Suprapubic skin (tissue), 4 donors: ENCODE measurements around the gene SERINC5. TPM values are rescaled to one million over a fixed set of nuclear protein-coding genes. Genes with fewer than 3 reads are reported as not detected.

ENCODE experiments used
- DNase-seq, 2 donors: peaks; one replicate each; pipeline ENCODE4 v3.0.0-alpha.2; 2019; ENCODE audit warnings: low spot score in 2 of 2
- H3K27ac ChIP-seq: fragments of 200-600 bp; sonication (generic); one replicate; pipeline ENCODE4 v1.5.1; 2019
- H3K27me3 ChIP-seq: fragments of 200-600 bp; sonication (generic); one replicate; pipeline ENCODE4 v1.5.1; 2019
- H3K36me3 ChIP-seq: fragments of 200-600 bp; sonication (generic); one replicate; pipeline ENCODE4 v1.5.1; 2019
- H3K4me1 ChIP-seq: fragments of 200-600 bp; sonication (generic); one replicate; pipeline ENCODE4 v1.5.1; 2019
- H3K4me3 ChIP-seq: fragments of 200-600 bp; sonication (generic); one replicate; pipeline ENCODE4 v1.5.1; 2019; ENCODE audit warnings: mild to moderate bottlenecking
- H3K9me3 ChIP-seq: fragments of 200-600 bp; sonication (generic); one replicate; pipeline ENCODE4 v1.5.1; 2019
- EP300 ChIP-seq: sonication (generic); formaldehyde crosslinking; IDR thresholded peaks from one replicate; pipeline ENCODE4 v1.6.1; 2017; ENCODE audit warnings: antibody characterized with exemption
- POLR2A ChIP-seq, 2 donors: fragments of 450-650 bp; IDR thresholded peaks; one replicate each; pipeline ENCODE4 v1.6.1; 2017; ENCODE audit warnings: antibody characterized with exemption in 2 of 2, mild to moderate bottlenecking in 2 of 2, moderate library complexity in 2 of 2
- POLR2AphosphoS5 ChIP-seq, 3 donors: sonication (generic); formaldehyde crosslinking; IDR thresholded peaks; one replicate each; pipeline ENCODE4 v1.6.1; 2017; ENCODE audit warnings: antibody characterized with exemption in 3 of 3
- whole genome bisulfite sequencing: methylation state at CpG from one replicate; pipeline ENCODE4 v1.1.5; 2018; 5-methylcytosine and 5-hydroxymethylcytosine counted together
- total RNA-seq, 4 donors: library from RNA; depleted of rRNA; stranded (reverse); fragments of >200 nt; gene quantifications; one replicate each; pipeline ENCODE4 v1.1.0, GENCODE V29; 2016
- TF ChIP-seq, protein P1 (sequence below), 2 donors: fragments of 200-600 bp in 1 of 2; fragments of 450-650 bp in 1 of 2; sonication (generic) in 1 of 2; IDR thresholded peaks; one replicate each; pipeline ENCODE4 v1.5.1; 2016 to 2019; ENCODE audit warnings: antibody characterized with exemption in 2 of 2, mild to moderate bottlenecking in 1 of 2, moderate library complexity in 1 of 2

Gene SERINC5
- total RNA-seq, 4 donors from 2014 or later, result 53.8 to 68.8 (median 62.5) TPM

- TF ChIP-seq POLR2AphosphoS5 (IDR thresholded peaks at IDR 0.05) (no peak), EP300 (no peak), POLR2A (IDR thresholded peaks at IDR 0.05) (no peak)
- TF ChIP-seq, protein P1, sequence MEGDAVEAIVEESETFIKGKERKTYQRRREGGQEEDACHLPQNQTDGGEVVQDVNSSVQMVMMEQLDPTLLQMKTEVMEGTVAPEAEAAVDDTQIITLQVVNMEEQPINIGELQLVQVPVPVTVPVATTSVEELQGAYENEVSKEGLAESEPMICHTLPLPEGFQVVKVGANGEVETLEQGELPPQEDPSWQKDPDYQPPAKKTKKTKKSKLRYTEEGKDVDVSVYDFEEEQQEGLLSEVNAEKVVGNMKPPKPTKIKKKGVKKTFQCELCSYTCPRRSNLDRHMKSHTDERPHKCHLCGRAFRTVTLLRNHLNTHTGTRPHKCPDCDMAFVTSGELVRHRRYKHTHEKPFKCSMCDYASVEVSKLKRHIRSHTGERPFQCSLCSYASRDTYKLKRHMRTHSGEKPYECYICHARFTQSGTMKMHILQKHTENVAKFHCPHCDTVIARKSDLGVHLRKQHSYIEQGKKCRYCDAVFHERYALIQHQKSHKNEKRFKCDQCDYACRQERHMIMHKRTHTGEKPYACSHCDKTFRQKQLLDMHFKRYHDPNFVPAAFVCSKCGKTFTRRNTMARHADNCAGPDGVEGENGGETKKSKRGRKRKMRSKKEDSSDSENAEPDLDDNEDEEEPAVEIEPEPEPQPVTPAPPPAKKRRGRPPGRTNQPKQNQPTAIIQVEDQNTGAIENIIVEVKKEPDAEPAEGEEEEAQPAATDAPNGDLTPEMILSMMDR (IDR thresholded peaks at IDR 0.05), result no peak
- peak overlapping the region; percentile 93 for H3K4me3 ChIP-seq
- H3K27ac ChIP-seq, result peak overlapping the region; percentile 96
- DNase-seq, result peak; percentile 84 to 86
- no peaks in the 10 kb centered on the region for H3K27me3 ChIP-seq
- H3K36me3 ChIP-seq, result no peaks in the 10 kb centered on the region
- no peaks in the 10 kb centered on the region for H3K9me3 ChIP-seq
- H3K4me1 ChIP-seq, result peaks cover 55% of the 10 kb centered on the region
- 0% methylated on average over 1 of the region's 37 CpGs for WGBS
Observed at GRCh38 chr5:80255431-80255810, 427 bp downstream of the SERINC5 start.

GRCh38 chr5:80254767-80255430 lies 949 bp downstream of the SERINC5 start:
- peaks cover 60% of the 10 kb centered on the region for H3K4me1 ChIP-seq
- H3K36me3 ChIP-seq, result no peaks in the 10 kb centered on the region
- TF ChIP-seq POLR2A (IDR thresholded peaks at IDR 0.05) (no peak), EP300 (no peak), POLR2AphosphoS5 (IDR thresholded peaks at IDR 0.05) (no peak)
- TF ChIP-seq, protein P1 (IDR thresholded peaks at IDR 0.05), result no peak
- H3K27me3 ChIP-seq, result no peaks in the 10 kb centered on the region
- no peak for DNase-seq
- no peaks in the 10 kb centered on the region for H3K9me3 ChIP-seq
- H3K27ac ChIP-seq, result peak overlapping the region; percentile 96
- H3K4me3 ChIP-seq, result peak overlapping the region; percentile 93
- 0% methylated on average over 23 of the region's 23 CpGs for WGBS

GRCh38 chr5:80251636-80252035 lies 4.2 kb downstream of the SERINC5 start:
- Histone ChIP-seq H3K36me3 (no peaks in the 10 kb centered on the region), H3K4me1 (peaks cover 64% of the 10 kb centered on the region), H3K27ac (no peak overlapping the region), H3K9me3 (no peaks in the 10 kb centered on the region), H3K4me3 (no peak overlapping the region), H3K27me3 (no peaks in the 10 kb centered on the region)
- WGBS, result 52% methylated on average over 8 of the region's 8 CpGs
- TF ChIP-seq, protein P1 (IDR thresholded peaks at IDR 0.05), result no peak
- TF ChIP-seq EP300, result no peak
- no peak for TF ChIP-seq POLR2AphosphoS5 (IDR thresholded peaks at IDR 0.05)
- TF ChIP-seq POLR2A (IDR thresholded peaks at IDR 0.05), result no peak
- DNase-seq, result no peak

- H3K27me3 ChIP-seq, result no peaks in the 10 kb centered on the region
- WGBS, result 87% methylated on average over 7 of the region's 7 CpGs
- H3K4me3 ChIP-seq, result no peak overlapping the region
- no peak for TF ChIP-seq POLR2A (IDR thresholded peaks at IDR 0.05)
- TF ChIP-seq EP300, result no peak
- TF ChIP-seq, protein P1 (IDR thresholded peaks at IDR 0.05), result no peak
- TF ChIP-seq POLR2AphosphoS5 (IDR thresholded peaks at IDR 0.05), result no peak
- no peaks in the 10 kb centered on the region for H3K36me3 ChIP-seq
- H3K4me1 ChIP-seq, result peaks cover 70% of the 10 kb centered on the region
- H3K27ac ChIP-seq, result no peak overlapping the region
- H3K9me3 ChIP-seq, result no peaks in the 10 kb centered on the region
- no peak for DNase-seq
Observed at GRCh38 chr5:80250801-80251200, 5.0 kb downstream of the SERINC5 start.

GRCh38 chr5:80249901-80250300 lies 5.9 kb downstream of the SERINC5 start:
- Histone ChIP-seq H3K4me3 (no peak overlapping the region), H3K9me3 (no peaks in the 10 kb centered on the region), H3K27ac (no peak overlapping the region), H3K36me3 (no peaks in the 10 kb centered on the region), H3K27me3 (no peaks in the 10 kb centered on the region), H3K4me1 (peaks cover 77% of the 10 kb centered on the region)
- DNase-seq, result no peak
- TF ChIP-seq EP300 (no peak), POLR2A (IDR thresholded peaks at IDR 0.05) (no peak), POLR2AphosphoS5 (IDR thresholded peaks at IDR 0.05) (no peak)
- TF ChIP-seq, protein P1 (IDR thresholded peaks at IDR 0.05), result no peak
- WGBS, result 70% methylated on average over 1 of the region's 1 CpG
